Transverse colon (tissue), 3 donors: ENCODE measurements around the gene RASAL2.

Source experiments
- EP300 ChIP-seq: sonication (generic); formaldehyde crosslinking; IDR thresholded peaks from one replicate; pipeline ENCODE4 v1.6.1; 2017; ENCODE audit warnings: antibody characterized with exemption, low read depth
- TF ChIP-seq, protein P1 (sequence below), 5 experiments: fragments of 200-600 bp in 3 of 5; fragments of 450-650 bp in 2 of 5; sonication (generic) in 3 of 5; IDR thresholded peaks; 1 replicate in 2 of 5; 2 replicates in 3 of 5; pipeline ENCODE4 v1.5.1; 2016 to 2017; ENCODE audit warnings: antibody characterized with exemption in 5 of 5, inconsistent platforms in 3 of 5, mild to moderate bottlenecking in 2 of 5, moderate library complexity in 1 of 5

- TF ChIP-seq, protein P1, sequence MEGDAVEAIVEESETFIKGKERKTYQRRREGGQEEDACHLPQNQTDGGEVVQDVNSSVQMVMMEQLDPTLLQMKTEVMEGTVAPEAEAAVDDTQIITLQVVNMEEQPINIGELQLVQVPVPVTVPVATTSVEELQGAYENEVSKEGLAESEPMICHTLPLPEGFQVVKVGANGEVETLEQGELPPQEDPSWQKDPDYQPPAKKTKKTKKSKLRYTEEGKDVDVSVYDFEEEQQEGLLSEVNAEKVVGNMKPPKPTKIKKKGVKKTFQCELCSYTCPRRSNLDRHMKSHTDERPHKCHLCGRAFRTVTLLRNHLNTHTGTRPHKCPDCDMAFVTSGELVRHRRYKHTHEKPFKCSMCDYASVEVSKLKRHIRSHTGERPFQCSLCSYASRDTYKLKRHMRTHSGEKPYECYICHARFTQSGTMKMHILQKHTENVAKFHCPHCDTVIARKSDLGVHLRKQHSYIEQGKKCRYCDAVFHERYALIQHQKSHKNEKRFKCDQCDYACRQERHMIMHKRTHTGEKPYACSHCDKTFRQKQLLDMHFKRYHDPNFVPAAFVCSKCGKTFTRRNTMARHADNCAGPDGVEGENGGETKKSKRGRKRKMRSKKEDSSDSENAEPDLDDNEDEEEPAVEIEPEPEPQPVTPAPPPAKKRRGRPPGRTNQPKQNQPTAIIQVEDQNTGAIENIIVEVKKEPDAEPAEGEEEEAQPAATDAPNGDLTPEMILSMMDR (IDR thresholded peaks at IDR 0.05) = no peak
- TF ChIP-seq EP300 = no peak
Measured at GRCh38 chr1:178330848-178331497, 237.1 kb downstream of the RASAL2 start.
